ENCODE results near the gene PCED1A.
"Not testable (repeated sequence)": the region's sequence is repeated elsewhere in the genome, so short reads cannot be mapped to it uniquely, and the experiment has no call there.

PCED1A gene

DNA sequence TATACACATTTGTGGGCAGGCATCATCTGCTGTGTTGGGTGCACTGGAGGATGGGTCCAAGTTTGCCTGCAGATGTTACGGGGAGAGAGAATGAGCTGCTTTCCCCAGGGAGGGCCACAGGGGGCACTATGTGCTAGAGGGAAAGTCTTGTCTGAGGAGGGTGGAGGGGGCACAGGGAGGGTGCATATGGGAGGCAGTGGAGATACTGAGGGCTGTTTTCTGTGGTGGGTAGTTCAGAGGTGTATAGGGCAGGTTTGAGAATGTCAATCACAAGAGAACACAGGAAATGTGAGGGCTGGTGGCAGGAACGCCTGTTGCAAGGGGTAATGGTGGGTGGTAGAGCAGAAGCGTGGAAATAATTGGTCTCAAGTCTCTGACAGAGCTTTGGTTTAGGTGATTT, 25.2 kb upstream of the PCED1A start:
- DNase-seq = no peak

- DNase-seq = no peak
Observed at GRCh38 chr20:2865101-2865500, 24.6 kb upstream of the PCED1A start.

DNA sequence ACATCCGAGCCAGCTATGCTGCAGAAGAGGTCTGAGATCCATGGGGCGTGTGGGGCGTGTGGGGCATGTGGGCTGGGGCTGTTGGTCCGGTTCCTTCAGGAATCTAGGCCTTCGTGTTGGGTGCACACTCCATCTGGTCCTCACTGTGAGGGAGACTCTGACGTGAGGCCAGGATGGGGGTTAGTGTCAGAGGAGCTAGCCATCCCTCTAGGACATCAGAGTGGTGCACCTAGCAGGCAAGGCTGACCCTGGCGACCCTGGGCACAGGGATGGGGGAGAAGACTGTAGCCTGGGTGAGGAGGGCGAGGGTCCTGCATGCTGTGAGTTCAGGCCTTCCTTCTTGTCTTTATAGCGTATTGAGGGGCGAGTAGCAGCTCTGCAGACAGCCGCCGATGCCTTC, 24.2 kb upstream of the PCED1A start:
- no peak for DNase-seq

DNA sequence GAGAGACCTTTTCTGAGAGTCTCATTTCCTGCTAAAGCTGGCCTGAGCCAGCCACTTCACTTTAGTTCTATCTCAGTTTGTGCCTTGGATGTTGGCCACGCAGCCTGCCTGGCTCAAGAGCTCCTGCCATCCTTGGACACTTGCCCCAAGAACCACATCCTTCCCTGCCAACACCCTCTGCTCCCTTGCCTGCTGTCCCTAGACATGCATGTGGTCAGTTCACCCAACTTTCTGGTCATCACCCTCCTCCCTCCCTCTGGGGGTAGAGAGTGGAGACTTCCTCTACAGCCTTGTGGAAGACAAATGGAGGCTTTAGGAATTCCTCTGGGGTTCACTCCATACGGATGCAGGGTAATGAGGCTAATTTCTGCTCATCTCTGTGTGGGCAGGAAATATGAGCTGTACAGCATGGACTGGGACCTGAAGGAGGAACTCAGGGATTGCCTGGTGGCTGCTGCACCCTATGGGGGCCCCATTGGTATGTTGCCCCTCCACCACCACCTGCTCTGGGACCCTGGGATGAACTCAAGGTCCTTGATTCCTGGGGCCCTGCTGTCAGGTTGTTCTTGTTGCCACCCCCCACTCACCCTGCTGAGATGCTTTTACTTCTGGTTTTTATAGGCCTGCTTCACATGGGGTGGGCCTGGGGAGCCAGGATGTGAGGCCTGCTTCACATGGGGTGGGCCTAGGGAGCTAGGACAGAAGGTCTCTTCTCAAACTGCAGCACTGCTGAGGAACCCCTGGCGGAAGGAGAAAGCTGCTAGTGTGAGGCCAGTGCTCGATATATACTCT, 19.1 kb upstream of the PCED1A start:
- DNase-seq = no peak

DNA sequence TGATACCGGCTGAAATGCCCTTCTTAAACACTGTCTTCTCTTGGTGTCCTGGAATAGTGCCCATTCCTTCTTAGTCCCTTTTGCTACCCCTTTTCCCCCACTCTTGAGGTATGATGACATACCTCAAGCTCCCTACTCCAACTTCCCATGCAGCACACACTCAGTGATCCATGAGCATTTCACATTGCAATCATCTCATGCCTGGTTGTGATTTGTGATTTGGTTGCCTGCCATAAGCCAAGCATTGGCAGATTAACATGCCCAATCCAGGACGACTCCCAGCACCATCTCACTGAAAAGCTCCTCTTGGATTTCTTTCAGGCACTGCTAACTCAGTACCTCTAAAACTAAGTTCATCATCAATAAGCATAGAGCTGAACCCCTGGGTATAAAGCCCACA, 18.1 kb upstream of the PCED1A start:
- DNase-seq = no peak

DNA sequence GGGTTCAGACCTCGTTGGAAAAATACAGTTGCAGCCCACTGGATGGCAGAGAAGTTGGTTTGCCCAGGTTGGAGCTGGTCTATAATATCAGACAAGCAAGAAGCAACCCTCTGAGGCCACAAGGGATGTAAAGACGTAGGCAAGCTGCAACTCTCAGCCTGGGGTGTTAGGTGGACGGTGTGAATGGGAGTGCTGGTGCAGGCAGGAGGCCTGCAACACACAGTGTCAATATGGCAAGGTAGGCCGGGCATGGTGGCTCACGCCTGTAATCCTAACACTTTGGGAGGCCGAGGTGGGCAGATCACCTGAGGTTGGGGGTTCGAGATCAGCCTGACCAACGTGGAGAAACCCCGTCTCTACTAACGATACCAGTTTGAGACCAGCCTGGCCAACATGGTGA, 10.6 kb upstream of the PCED1A start:
- DNase-seq = no peak

DNA sequence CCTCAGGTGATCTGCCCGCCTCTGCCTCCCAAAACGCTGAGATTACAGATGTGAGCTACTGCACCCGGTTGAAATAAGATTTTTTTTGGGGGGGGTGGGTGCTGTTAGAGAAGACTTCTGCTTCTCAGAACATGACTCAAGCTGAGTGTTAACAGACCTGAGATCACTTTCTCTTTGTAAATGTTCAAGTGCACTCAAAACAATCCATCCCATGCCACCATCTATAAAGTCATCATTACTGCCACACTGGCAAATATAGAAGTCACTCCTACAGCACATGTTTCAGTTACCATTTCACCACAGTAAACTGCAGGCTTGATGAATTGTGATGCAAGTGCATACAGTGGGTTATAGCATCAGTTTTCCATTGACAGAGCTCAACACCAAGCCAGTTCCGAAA, 9.1 kb upstream of the PCED1A start:
- DNase-seq = no peak

DNA sequence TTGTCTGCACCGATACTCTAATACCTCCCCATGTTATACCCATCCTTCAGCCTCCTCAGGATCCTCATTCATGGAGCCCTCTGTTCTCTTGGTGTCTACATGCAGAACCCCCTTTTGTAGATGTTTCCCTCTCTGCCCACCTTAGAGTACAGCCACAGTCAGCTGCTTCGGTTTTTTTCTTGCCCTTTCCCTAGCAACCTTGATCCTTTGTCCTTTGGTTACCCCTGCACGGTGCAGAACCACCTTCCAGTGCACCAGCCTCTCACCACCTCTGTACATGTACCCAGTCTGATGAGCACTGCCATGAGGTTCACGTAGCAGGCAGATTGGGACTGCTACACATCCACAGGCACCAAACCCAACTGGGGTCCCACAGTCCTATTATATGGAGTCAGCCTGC, 7.3 kb upstream of the PCED1A start:
- no peak for DNase-seq

GRCh38 chr20:2846698-2847097, 6.2 kb upstream of the PCED1A start:
- DNase-seq = no peak

DNA sequence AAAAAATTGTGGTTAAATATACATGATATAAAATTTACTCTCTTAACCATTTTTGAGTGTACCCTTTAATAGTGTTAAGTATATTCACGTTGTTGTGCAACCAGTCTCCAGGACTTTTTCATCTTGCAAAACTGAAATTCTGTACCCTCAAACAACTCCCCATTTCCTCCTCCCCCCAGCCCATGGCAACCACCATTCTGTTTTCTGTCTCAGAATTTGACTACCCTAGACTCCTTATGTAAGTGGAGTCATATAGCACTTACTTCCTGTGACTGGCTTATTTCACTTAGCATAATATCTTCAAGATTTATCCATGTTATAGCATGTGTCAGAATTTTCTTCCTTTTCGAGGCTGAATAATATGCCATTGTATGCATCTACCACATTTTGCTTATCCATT, 5.2 kb upstream of the PCED1A start:
- no peak for DNase-seq

DNA sequence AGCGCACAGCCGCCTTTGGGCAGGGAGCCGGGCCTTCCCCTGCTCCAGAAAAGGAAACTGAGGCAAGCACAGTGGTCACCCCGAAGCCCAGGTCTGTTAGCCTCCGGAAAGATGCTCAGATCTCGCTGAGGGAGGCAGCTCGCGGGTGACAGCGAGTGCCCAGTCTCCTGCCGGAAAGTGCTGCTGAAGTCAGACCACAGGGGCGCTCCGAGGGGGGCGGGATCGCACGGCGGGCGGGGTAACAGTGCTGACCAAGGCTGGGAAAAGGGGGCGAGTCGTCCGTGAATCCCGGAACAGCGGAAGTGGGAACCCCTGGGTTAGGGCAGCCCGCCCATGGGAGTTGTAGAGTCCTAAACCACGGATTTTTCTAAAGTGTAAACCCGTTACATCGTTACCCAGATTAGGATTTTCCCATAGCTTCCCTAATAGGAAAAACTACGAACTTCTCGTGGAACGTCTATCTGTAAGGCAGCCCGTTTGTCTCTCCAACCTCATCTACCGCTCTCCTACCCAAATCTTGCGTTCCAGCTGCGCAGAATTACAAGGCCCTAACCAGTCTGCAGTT, 594 bp upstream of the PCED1A start:
- no peak for DNase-seq

GRCh38 chr20:2839732-2840137, 720 bp downstream of the PCED1A start:
- no peak for DNase-seq

- no peak for DNase-seq
Observed at GRCh38 chr20:2838847-2839671, 1.4 kb downstream of the PCED1A start.

GRCh38 chr20:2838170-2838797, 2.2 kb downstream of the PCED1A start:
- DNase-seq = no peak

GRCh38 chr20:2837221-2837960, 3.1 kb downstream of the PCED1A start:
- no peak for DNase-seq

DNA sequence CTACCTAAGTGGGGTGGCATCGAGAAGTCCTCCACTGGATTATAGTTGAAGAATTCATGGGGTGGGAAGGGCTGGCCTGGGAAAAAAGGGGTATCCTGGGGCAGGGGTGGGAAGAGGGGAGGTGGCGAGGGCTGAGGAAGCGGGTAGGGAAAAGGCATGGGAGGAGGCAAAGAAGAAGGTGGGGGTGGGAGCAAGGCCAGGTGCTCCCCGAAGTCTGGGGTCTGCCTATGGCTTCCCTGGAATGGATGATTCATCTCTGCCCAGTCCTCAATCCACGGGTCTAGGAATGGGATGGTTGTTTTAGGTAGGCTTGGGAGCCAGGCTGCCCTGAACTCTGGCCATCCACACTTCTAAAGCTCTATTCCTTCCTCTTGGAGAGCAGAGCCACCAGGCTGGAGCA, 4.4 kb downstream of the PCED1A start:
- no peak for DNase-seq

- DNase-seq = no peak
Observed at GRCh38 chr20:2835331-2835796, 5.1 kb downstream of the PCED1A start.

GRCh38 chr20:2834401-2835110, 5.9 kb downstream of the PCED1A start:
- DNase-seq = no peak

DNA sequence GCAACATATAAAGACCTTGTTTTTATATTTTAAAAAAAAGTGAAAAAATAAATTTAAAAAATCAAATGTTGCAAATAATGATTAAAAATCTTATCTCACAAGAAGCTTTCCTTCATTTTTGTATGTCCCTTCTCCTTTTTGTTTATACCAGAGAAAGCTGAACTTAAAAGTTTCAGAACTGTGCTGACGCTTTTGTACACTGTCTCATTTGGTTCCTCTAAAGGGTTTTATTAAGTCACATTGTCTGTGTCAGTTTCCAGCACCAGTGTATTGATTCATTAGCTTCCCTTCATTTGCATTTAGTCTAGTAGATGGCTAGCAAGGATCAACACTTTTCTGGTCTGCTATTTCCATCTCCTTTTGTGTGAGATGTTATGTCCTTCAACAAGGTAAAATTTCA, 6.7 kb downstream of the PCED1A start:
- no peak for DNase-seq

DNA sequence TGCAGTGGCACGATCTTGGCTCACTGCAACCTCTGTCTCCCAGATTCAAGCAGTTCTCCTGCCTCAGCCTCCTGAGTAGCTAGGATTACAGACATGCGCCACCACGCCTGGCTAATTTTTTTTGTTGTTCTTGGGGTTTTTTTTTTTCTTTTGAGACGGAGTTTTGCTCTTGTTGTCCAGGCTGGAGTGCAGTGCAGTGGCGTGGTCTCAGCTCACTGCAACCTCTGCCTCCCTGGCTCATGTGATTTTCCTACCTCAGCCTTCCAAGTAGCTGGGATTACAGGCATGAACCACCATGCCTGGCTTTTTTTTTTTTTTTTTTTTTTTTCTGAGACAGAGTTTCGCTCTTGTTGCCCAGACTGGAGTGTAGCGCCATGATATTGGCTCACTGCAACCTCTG, 9.2 kb downstream of the PCED1A start:
- not testable (repeated sequence) for DNase-seq

DNA sequence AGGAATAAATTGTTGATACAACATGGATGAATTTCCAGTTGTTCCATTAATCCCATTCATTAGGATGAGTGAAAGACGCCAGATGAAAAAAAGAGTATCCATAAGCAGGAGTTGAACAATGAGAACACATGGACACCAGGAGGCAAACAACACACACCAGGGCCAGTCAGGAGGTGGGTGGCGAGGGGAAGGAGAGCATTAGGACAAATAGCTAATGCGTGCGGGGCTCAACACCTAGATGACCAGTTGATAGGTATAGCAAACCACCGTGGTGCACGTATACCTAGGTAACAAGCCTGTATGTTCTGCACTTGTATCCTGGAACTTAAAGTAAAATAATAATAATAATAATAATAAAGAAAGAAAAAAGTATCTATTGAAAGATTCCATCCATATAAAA, 11.1 kb downstream of the PCED1A start:
- no peak for DNase-seq

GRCh38 chr20:2826655-2827054, 13.8 kb downstream of the PCED1A start:
- no peak for DNase-seq

Measured in NCI-H1694 treated with DMSO at 0.1 percent for 48 hours (cell line).